IMR-90 (cell line): Measurements from ENCODE around the gene ZNF688.

Experiments used
- CEBPB ChIP-seq: IDR thresholded peaks from 2 replicates; pipeline ENCODE4 v1.6.1; 2012; ENCODE audit warnings: low read depth, low read length, improper control_type of control experiment
- CTCF ChIP-seq: conservative IDR thresholded peaks from 2 replicates; pipeline ENCODE4 v1.5.1; 2012; ENCODE audit warnings: mild to moderate bottlenecking, low read depth, low read length, improper control_type of control experiment
- POLR2A ChIP-seq: IDR thresholded peaks from 2 replicates; pipeline ENCODE4 v1.6.1; 2012; ENCODE audit warnings: mild to moderate bottlenecking, low read depth, low read length
- RAD21 ChIP-seq: IDR thresholded peaks from 2 replicates; pipeline ENCODE4 v1.6.1; 2012; ENCODE audit warnings: low read length, improper control_type of control experiment

DNA sequence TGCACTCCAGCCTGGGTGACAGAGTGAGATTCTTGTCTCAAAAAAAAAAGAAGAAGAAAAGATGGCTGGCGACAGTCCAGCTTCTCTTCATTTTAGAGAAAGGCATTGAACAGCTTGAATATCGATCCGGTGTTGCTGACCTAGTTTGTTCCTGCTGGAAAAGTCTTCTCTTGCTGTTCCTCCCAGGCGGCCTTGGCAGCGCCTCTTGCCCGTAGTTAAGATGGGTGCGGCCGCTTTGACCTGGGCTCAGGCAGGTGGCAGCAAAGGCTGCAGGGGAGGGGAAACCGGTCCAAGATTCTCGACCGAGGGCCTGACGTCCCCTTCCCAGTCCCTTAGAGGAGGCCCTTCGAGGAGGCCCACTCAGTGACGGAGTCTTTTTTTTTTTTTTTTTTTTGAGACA lies 9.5 kb downstream of the ZNF688 start:
- no peak for TF ChIP-seq CTCF
- TF ChIP-seq CEBPB: no peak
- no peak for TF ChIP-seq POLR2A
- TF ChIP-seq RAD21: no peak
